Vagina (tissue), 2 donors: ENCODE results near the gene MR1. TPM values are rescaled to one million over a fixed set of nuclear protein-coding genes. Genes with fewer than 3 reads are reported as not detected.

ENCODE experiments used
- DNase-seq, 2 donors: peaks; one replicate each; pipeline ENCODE4 v3.0.0-alpha.2; 2017; ENCODE audit errors: extremely low spot score in 2 of 2
- H3K27ac ChIP-seq: fragments of 200-600 bp; sonication (generic); one replicate; pipeline ENCODE4 v1.5.1; 2019
- H3K27me3 ChIP-seq: fragments of 200-600 bp; sonication (generic); one replicate; pipeline ENCODE4 v1.5.1; 2019
- H3K36me3 ChIP-seq, 2 donors: fragments of 200-600 bp; sonication (generic); one replicate each; pipeline ENCODE4 v1.5.1; 2017 to 2019
- H3K4me1 ChIP-seq: fragments of 200-600 bp; sonication (generic); one replicate; pipeline ENCODE4 v1.5.1; 2019
- H3K4me3 ChIP-seq, 2 donors: fragments of 200-600 bp; sonication (generic); 1 replicate in 1 of 2; 2 replicates in 1 of 2; pipeline ENCODE4 v1.5.1; 2016 to 2019
- H3K9me3 ChIP-seq: fragments of 200-600 bp; sonication (generic); one replicate; pipeline ENCODE4 v1.5.1; 2019
- POLR2A ChIP-seq, 2 donors: fragments of 450-650 bp; IDR thresholded peaks; one replicate each; pipeline ENCODE4 v1.6.1; 2017; ENCODE audit warnings: antibody characterized with exemption in 2 of 2, mild to moderate bottlenecking in 2 of 2, moderate library complexity in 2 of 2
- POLR2AphosphoS5 ChIP-seq, 2 donors: sonication (generic); formaldehyde crosslinking; IDR thresholded peaks; one replicate each; pipeline ENCODE4 v1.9.0; 2017; ENCODE audit warnings: antibody characterized with exemption in 2 of 2, mild to moderate bottlenecking in 2 of 2, low read depth in 1 of 2; ENCODE audit not compliant: insufficient read depth in 1 of 2
- intact Hi-C: fragments of 100-400 bp; cut with DNase I; formaldehyde crosslinking; loops from one replicate; pipeline ENCODE4 v1.15.1; 2023
- total RNA-seq: library from RNA; depleted of rRNA; stranded (reverse); fragments of >200 nt; gene quantifications from one replicate; pipeline ENCODE4 v1.2.3, GENCODE V29; 2016
- TF ChIP-seq, protein P1 (sequence below), 3 experiments: fragments of 450-650 bp in 2 of 3; fragments of 200-600 bp in 1 of 3; sonication (generic) in 1 of 3; IDR thresholded peaks; one replicate each; pipeline ENCODE4 v1.5.1; 2017 to 2019; ENCODE audit warnings: antibody characterized with exemption in 3 of 3, mild to moderate bottlenecking in 2 of 3, moderate library complexity in 2 of 3

MR1 gene
- total RNA-seq, 1 donor from 2014 or later = 12.8 TPM

DNA sequence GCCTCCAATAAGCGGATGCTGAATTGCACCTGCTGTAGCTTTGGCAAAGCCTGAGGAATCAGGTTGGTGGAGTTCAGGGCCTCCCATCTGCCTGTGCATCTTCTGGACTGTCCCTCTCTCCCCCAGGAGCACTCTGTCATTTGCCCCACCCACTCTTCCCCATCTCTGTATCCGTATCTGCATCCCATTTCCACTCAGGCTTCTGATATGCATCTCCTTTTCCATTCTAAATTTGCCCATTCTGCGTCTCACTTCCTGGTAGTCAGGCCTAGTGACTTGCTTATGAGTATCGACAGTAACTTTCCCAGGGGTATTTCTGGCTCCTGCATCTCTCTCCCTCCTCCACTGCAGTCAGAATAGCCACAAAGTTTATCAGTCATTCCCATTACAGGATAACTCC lies 15.6 kb downstream of the MR1 start:
- TF ChIP-seq POLR2AphosphoS5 (IDR thresholded peaks at IDR 0.05; ENCODE audit: insufficient read depth in 1 of 2, low read depth in 1 of 2) (no peak), POLR2A (IDR thresholded peaks at IDR 0.05) (no peak)
- TF ChIP-seq, protein P1, sequence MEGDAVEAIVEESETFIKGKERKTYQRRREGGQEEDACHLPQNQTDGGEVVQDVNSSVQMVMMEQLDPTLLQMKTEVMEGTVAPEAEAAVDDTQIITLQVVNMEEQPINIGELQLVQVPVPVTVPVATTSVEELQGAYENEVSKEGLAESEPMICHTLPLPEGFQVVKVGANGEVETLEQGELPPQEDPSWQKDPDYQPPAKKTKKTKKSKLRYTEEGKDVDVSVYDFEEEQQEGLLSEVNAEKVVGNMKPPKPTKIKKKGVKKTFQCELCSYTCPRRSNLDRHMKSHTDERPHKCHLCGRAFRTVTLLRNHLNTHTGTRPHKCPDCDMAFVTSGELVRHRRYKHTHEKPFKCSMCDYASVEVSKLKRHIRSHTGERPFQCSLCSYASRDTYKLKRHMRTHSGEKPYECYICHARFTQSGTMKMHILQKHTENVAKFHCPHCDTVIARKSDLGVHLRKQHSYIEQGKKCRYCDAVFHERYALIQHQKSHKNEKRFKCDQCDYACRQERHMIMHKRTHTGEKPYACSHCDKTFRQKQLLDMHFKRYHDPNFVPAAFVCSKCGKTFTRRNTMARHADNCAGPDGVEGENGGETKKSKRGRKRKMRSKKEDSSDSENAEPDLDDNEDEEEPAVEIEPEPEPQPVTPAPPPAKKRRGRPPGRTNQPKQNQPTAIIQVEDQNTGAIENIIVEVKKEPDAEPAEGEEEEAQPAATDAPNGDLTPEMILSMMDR (IDR thresholded peaks at IDR 0.05) = no peak
- intact Hi-C loops = no loop called here
- H3K4me1 ChIP-seq = no peaks in the 10 kb centered on the region
- H3K36me3 ChIP-seq = no peaks in the 10 kb centered on the region
- H3K4me3 ChIP-seq = no peak overlapping the region
- H3K27ac ChIP-seq = no peak overlapping the region
- no peaks in the 10 kb centered on the region for H3K27me3 ChIP-seq
- H3K9me3 ChIP-seq = no peaks in the 10 kb centered on the region
- no peak for DNase-seq

DNA sequence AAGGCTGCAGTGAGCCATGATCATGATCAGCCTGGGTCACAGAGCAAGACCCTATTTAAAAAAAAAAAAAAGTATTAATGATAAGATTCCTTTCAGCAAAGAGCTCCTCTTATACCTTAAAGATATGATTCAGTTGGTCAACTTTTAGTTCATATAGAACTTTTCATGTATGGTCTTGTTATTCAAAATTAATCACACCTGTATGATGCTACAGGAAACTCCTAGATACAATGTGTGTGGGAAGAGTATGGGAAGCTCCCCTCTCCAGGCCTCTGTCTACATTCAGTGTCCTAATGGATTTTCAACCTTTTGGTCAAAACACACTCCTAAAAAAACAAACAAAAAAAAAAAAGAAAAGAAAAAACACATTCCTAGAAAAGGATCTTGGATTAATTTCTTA lies 17.1 kb downstream of the MR1 start:
- Histone ChIP-seq H3K27ac (no peak overlapping the region), H3K4me3 (no peak overlapping the region), H3K27me3 (no peaks in the 10 kb centered on the region), H3K4me1 (no peaks in the 10 kb centered on the region), H3K36me3 (no peaks in the 10 kb centered on the region), H3K9me3 (no peaks in the 10 kb centered on the region)
- TF ChIP-seq, protein P1 (IDR thresholded peaks at IDR 0.05) = no peak
- no peak for TF ChIP-seq POLR2AphosphoS5 (IDR thresholded peaks at IDR 0.05; ENCODE audit: insufficient read depth in 1 of 2, low read depth in 1 of 2)
- no peak for TF ChIP-seq POLR2A (IDR thresholded peaks at IDR 0.05)
- intact Hi-C loops = no loop called here
- no peak for DNase-seq

GRCh38 chr1:181056560-181056959 lies 22.8 kb downstream of the MR1 start:
- Histone ChIP-seq H3K27ac (no peak overlapping the region), H3K9me3 (no peaks in the 10 kb centered on the region), H3K27me3 (no peaks in the 10 kb centered on the region), H3K4me3 (no peak overlapping the region), H3K36me3 (no peaks in the 10 kb centered on the region), H3K4me1 (no peaks in the 10 kb centered on the region)
- TF ChIP-seq, protein P1 (IDR thresholded peaks at IDR 0.05) = no peak
- no peak for TF ChIP-seq POLR2A (IDR thresholded peaks at IDR 0.05)
- intact Hi-C loops = no loop called here
- DNase-seq = no peak

DNA sequence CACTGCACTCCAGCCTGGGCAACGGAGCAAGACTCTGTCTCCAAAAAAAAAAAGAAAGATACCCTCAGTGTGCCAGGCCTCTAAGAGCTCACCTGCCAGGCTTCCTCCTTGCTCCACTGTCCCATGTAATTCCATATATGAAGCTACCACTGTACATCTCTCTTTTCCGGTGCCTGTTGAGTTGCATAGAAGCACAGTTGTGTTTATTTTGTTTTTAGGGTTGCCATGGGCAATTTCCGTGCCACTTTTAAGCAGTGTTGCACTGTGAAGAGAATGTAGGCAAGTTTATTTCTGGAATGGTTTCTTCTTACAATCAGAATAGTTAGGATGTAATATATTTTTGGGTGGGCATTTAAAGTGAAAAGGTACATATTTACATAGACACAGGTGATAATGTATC lies 23.3 kb downstream of the MR1 start:
- H3K4me3 ChIP-seq = no peak overlapping the region
- no peak for DNase-seq
- no peak overlapping the region for H3K27ac ChIP-seq
- intact Hi-C loops = no loop called here
- TF ChIP-seq, protein P1 (IDR thresholded peaks at IDR 0.05) = no peak
- no peaks in the 10 kb centered on the region for H3K36me3 ChIP-seq
- no peaks in the 10 kb centered on the region for H3K27me3 ChIP-seq
- H3K4me1 ChIP-seq = no peaks in the 10 kb centered on the region
- no peaks in the 10 kb centered on the region for H3K9me3 ChIP-seq

DNA sequence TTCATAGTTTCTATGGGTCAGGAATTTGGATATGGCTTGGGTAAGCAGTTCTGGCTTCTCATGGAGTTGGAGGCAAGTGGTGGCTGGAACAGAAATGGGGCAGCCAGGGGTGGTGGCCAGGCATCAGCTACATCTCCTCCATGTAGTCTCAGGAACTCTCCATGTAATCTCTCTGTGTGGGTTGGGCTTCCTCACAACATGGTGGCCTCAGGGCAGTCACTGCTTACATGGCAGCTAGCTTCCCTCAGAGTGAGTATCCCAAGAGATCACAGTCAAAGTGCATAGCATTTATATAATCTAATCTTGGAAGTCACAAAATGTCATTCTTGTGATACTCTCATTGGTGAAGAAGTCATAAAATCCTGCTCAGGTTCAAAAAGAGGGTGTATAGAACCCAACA lies 25.7 kb downstream of the MR1 start:
- no peaks in the 10 kb centered on the region for H3K27me3 ChIP-seq
- DNase-seq = no peak
- TF ChIP-seq POLR2A (IDR thresholded peaks at IDR 0.05) = no peak
- TF ChIP-seq POLR2AphosphoS5 (IDR thresholded peaks at IDR 0.05; ENCODE audit: insufficient read depth in 1 of 2, low read depth in 1 of 2) = no peak
- TF ChIP-seq, protein P1 (IDR thresholded peaks at IDR 0.05) = no peak
- H3K9me3 ChIP-seq = no peaks in the 10 kb centered on the region
- H3K36me3 ChIP-seq = no peaks in the 10 kb centered on the region
- no peaks in the 10 kb centered on the region for H3K4me1 ChIP-seq
- intact Hi-C loops = no loop called here
- no peak overlapping the region for H3K4me3 ChIP-seq
- no peak overlapping the region for H3K27ac ChIP-seq
